GM12865 (cell line): Measurements from ENCODE around the gene ELFN2.

Experiments used
- DNase-seq: peaks from one replicate; pipeline ENCODE4 v3.0.0; 2010; ENCODE audit warnings: low read depth
- H3K4me3 ChIP-seq: 2 replicates; pipeline ENCODE4 v1.5.1; 2011; ENCODE audit warnings: mild to moderate bottlenecking, low read depth, low read length, control low read depth
- TF ChIP-seq, protein P1 (sequence below): IDR thresholded peaks from 2 replicates; pipeline ENCODE4 v1.5.1; 2011; ENCODE audit warnings: low read length, control low read depth, low read depth, inconsistent platforms; ENCODE audit not compliant: insufficient read depth; ENCODE audit errors: missing control alignments

The ELFN2 gene, protein sequence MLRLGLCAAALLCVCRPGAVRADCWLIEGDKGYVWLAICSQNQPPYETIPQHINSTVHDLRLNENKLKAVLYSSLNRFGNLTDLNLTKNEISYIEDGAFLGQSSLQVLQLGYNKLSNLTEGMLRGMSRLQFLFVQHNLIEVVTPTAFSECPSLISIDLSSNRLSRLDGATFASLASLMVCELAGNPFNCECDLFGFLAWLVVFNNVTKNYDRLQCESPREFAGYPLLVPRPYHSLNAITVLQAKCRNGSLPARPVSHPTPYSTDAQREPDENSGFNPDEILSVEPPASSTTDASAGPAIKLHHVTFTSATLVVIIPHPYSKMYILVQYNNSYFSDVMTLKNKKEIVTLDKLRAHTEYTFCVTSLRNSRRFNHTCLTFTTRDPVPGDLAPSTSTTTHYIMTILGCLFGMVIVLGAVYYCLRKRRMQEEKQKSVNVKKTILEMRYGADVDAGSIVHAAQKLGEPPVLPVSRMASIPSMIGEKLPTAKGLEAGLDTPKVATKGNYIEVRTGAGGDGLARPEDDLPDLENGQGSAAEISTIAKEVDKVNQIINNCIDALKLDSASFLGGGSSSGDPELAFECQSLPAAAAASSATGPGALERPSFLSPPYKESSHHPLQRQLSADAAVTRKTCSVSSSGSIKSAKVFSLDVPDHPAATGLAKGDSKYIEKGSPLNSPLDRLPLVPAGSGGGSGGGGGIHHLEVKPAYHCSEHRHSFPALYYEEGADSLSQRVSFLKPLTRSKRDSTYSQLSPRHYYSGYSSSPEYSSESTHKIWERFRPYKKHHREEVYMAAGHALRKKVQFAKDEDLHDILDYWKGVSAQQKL

DNA sequence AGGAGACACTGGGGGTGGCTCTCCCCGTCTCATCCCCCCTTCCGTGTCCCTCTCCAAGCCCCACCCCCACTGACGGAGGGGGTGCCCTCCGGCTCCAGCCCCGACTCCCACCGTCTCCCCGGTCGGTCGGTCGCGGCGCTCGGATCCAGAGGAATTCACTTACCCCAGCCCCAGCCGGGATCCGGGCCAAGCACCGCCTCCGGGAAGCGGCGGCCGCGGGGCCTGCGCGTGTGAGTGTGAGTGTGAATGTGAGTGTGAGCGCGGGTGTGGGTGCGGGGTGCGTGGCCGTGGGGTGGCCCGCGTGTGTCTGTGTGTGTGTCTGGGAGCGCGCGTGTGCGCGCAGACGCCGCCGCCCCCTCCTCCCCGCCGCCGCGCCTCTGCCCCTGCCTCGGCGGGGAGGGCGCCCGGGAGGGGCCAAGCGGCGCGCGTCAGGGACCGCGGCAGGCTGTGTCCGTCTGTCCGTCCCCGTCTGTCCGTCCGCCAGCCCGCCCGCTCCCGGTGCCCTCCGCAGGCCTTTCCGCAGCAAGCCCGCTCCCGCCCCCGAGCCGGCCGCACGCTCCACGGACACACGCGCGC, at the start of gene ELFN2:
Gene ELFN2 (minus strand): TSS at position 345 of the 576 bp plus-strand sequence. CDS start 51,945 bp downstream, outside the sequence.
- TF ChIP-seq, protein P1, sequence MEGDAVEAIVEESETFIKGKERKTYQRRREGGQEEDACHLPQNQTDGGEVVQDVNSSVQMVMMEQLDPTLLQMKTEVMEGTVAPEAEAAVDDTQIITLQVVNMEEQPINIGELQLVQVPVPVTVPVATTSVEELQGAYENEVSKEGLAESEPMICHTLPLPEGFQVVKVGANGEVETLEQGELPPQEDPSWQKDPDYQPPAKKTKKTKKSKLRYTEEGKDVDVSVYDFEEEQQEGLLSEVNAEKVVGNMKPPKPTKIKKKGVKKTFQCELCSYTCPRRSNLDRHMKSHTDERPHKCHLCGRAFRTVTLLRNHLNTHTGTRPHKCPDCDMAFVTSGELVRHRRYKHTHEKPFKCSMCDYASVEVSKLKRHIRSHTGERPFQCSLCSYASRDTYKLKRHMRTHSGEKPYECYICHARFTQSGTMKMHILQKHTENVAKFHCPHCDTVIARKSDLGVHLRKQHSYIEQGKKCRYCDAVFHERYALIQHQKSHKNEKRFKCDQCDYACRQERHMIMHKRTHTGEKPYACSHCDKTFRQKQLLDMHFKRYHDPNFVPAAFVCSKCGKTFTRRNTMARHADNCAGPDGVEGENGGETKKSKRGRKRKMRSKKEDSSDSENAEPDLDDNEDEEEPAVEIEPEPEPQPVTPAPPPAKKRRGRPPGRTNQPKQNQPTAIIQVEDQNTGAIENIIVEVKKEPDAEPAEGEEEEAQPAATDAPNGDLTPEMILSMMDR = no peak
- H3K4me3 ChIP-seq = no peak within 1 kb of the TSS
- no peak for DNase-seq

DNA sequence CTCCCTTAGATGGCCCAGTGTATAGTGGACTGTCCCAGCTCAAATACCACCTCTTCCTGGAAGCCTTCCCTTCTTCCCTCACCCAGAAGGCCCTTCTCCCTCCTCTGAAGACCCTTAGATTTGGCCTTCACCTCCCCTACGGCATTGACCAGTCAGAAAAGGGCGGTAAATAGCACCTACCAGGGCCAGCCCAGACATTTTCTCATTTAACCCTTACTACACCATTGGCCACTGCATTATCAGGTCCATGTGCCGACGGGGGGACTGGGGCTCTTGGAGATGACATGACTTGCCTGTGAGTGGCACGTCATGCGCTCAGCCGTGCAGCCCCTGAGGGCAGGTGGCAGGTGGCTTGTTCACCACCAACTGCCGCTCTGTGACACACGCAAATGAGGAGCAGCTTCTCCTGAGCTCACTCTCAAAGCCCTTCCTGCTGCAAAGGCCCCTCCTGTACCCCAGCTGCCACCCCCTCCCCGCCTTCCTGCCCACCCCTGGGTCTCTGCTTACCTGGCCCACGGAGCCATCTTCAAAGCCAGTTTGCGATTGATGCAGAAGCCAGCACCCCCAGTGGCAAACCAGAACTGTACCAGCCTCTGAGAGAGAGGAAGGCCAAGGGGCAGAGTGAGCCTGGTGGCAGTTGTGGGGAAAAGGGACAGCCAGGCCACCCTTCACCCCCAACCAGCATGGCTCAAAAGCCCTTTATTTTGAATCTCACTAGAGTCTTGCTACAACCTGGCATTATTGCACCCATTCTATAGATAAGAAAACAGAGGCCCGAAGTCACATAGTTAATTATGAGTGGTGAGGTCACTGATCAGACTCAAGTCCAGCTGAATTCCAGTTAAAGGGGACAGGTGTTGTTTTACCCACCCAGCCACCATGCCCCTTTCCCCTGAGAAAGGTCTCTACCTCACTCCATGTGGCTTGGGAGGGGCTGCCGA, 49.4 kb upstream of the ELFN2 start:
- no peak overlapping the region for H3K4me3 ChIP-seq
- DNase-seq = no peak
- TF ChIP-seq, protein P1 = no peak

DNA sequence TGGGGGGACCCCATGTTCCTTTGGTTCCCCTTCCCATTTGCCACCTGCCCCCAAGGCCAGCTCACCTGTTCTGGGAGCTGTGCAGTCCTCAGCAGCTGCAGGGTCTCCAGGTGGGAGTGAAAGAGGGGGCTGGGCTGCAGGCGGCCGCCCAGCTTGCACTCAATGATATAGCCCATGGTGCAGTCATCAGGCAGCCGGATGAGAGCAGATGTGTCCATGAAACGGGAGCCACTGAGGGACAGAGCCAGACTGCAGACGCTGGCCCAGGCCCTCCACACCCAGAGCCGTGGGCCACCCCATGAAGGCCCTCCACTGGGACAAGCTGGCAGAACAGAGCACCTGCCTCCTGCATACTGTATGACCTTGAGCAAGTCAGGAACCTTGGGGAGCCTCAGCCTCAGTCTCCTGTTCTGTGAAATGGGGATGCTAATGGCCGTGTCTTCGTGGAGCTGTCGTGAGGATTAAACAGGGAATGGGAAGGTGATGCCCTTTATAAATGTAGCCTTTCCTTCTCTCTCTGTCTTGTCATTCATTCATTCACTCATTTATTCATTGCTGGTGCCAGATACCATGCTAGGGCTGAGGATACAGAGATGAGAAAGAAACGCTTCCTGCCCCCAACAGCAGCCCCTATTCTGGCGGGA, 47.3 kb upstream of the ELFN2 start:
- no peak for DNase-seq
- TF ChIP-seq, protein P1 = no peak
- no peak overlapping the region for H3K4me3 ChIP-seq

DNA sequence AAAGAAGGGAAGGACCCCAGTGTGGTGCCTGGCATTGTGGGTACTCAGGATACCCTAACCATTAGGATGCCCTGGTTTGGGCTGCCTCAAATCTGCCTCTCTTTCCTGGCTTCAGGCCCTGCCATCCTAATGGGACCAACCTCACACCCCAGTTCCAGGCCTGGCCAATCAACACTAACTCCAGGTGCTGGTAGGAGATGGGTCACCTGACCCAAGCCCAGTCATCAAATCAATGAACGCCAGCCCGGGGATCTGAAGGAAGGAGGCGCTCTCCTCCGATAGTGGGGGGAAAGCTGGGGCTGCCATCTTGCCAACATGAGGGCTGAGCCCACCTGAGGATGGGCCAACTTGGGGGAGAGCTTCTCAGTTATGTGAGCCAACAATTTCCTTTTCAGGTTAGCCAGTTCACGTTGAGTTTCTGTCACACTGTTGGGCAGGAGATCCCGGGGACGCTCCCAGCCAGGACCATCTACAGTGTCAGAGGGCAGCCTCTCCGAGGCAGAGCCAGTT, 46.2 kb upstream of the ELFN2 start:
- TF ChIP-seq, protein P1 = no peak
- no peak overlapping the region for H3K4me3 ChIP-seq
- no peak for DNase-seq

DNA sequence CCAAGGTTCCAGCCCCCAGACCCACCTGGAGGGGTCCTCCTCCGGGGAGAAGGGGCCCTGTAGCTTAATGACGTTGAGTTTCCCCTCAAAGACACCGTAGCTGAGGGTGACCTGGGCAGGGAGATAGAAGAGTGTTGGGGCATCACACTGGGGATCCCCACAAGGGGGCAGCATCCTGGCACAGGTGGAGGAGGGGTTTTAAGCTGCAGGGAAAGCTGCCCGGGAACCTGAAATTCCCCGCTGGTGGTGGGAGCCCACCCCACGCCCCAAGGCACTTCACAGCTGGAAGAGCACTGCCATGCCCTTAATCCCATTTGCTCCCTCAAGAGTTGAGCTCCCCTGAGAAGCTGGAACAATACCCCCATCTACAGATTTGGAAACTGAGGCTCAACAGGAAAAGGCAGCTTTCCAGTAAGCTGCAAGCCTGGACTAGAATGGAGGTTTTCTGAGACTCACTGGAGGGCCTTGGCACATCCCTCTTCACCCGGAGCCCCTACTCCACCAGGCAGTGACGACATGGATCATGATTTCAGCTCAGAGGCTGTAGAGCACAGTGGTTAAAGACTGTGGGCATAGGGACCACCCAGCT, 45.2 kb upstream of the ELFN2 start:
- H3K4me3 ChIP-seq = no peak overlapping the region
- TF ChIP-seq, protein P1 = peak; percentile 59
- peak; percentile 44 for DNase-seq
